Upper lobe of left lung (tissue), 6 donors: ENCODE data around the gene RASD2. TPM values are rescaled to one million over a fixed set of nuclear protein-coding genes. Genes with fewer than 3 reads are reported as not detected.

Source experiments
- ATAC-seq, 2 donors: fragments of 200-7000 bp; cut with Tn5 transposase; one replicate each; pipeline ENCODE4 v1.9.1; 2022; ENCODE audit warnings: mild to moderate bottlenecking in 2 of 2, moderate library complexity in 2 of 2; ENCODE audit not compliant: low FRiP score in 2 of 2
- DNase-seq, 2 donors: peaks; one replicate each; pipeline ENCODE4 v3.0.0-alpha.2; 2019 to 2020
- H3K27ac ChIP-seq, 4 donors: fragments of 200-600 bp; sonication (generic); one replicate each; pipeline ENCODE4 v1.5.1; 2016 to 2019
- H3K27me3 ChIP-seq, 4 donors: fragments of 200-600 bp; sonication (generic); one replicate each; pipeline ENCODE4 v1.5.1; 2017 to 2019
- H3K36me3 ChIP-seq, 4 donors: fragments of 200-600 bp; sonication (generic); one replicate each; pipeline ENCODE4 v1.5.1; 2016 to 2019
- H3K4me1 ChIP-seq, 4 donors: fragments of 200-600 bp; sonication (generic); one replicate each; pipeline ENCODE4 v1.5.1; 2018 to 2019
- H3K4me3 ChIP-seq, 4 donors: fragments of 200-600 bp; sonication (generic); one replicate each; pipeline ENCODE4 v1.5.1; 2017 to 2019; ENCODE audit warnings: mild to moderate bottlenecking in 2 of 4, moderate library complexity in 1 of 4
- H3K9me3 ChIP-seq, 4 donors: fragments of 200-600 bp; sonication (generic); one replicate each; pipeline ENCODE4 v1.5.1; 2018 to 2019
- EP300 ChIP-seq, 4 donors: sonication (generic); formaldehyde crosslinking; IDR thresholded peaks; one replicate each; pipeline ENCODE4 v1.5.1; 2017; ENCODE audit warnings: antibody characterized with exemption in 4 of 4, control low read depth in 2 of 4
- POLR2A ChIP-seq, 4 donors: fragments of 450-650 bp; IDR thresholded peaks; one replicate each; pipeline ENCODE4 v1.5.1; 2016 to 2017; ENCODE audit warnings: antibody characterized with exemption in 4 of 4, mild to moderate bottlenecking in 2 of 4
- POLR2AphosphoS5 ChIP-seq, 2 donors: sonication (generic); formaldehyde crosslinking; IDR thresholded peaks; one replicate each; pipeline ENCODE4 v1.5.1; 2017; ENCODE audit warnings: antibody characterized with exemption in 2 of 2
- WGBS, 2 donors: methylation state at CpG; one replicate each; pipeline ENCODE4 v1.1.5; 2017 to 2018; 5-methylcytosine and 5-hydroxymethylcytosine counted together
- total RNA-seq, 6 donors: library from RNA; depleted of rRNA in 4 of 6; stranded (reverse); fragments of >200 nt in 4 of 6; gene quantifications; one replicate each; pipeline versions ENCODE4 v1.1.0 to v1.2.1, GENCODE V29; 2016 to 2021
- TF ChIP-seq, protein P1 (sequence below), 6 experiments: fragments of 450-650 bp in 4 of 6; fragments of 200-600 bp in 2 of 6; sonication (generic) in 2 of 6; IDR thresholded peaks; one replicate each; pipeline ENCODE4 v1.5.1; 2016 to 2019; ENCODE audit warnings: antibody characterized with exemption in 6 of 6
- donor health status: DM: no; HTN: no; CAD: no; lungs with moderate emphysema.
- donor health status: DM: no; HTN: yes; CAD: no; lungs with severe emphysema.

The RASD2 gene
- total RNA-seq, 6 donors from 2014 or later = 0.49 to 4.2 (median 1.7) TPM

DNA sequence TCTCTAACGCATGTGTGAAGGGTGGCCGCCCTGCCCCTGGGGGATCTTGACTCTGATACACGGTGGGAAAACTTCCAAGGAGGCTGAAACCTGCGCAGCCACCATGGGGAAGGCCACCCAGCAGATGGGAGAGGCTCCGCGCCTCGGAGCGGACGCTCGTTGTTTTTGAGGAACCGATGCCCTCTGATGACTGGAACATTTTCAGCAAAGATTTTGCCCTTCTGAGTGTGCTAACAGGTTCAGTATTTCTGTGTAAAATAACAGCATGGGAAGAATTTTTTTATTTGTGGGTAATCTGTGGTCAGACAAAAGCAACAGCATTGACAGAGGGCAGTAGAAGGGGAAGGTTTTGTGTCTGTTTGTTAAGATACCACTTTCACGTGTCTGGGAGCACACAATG is 59.8 kb downstream of the RASD2 start:
- peaks cover 0 to 9% (median 4%) of the 10 kb centered on the region in 4 donors for H3K4me1 ChIP-seq
- H3K36me3 ChIP-seq = no peaks in the 10 kb centered on the region
- H3K27ac ChIP-seq = no peak overlapping the region
- ATAC-seq = peak in 1 of 2 donors; percentile 50
- H3K4me3 ChIP-seq = no peak overlapping the region
- TF ChIP-seq EP300 (IDR thresholded peaks at IDR 0.05) (no peak), POLR2AphosphoS5 (IDR thresholded peaks at IDR 0.05) (no peak), POLR2A (IDR thresholded peaks at IDR 0.05) (no peak)
- TF ChIP-seq, protein P1, sequence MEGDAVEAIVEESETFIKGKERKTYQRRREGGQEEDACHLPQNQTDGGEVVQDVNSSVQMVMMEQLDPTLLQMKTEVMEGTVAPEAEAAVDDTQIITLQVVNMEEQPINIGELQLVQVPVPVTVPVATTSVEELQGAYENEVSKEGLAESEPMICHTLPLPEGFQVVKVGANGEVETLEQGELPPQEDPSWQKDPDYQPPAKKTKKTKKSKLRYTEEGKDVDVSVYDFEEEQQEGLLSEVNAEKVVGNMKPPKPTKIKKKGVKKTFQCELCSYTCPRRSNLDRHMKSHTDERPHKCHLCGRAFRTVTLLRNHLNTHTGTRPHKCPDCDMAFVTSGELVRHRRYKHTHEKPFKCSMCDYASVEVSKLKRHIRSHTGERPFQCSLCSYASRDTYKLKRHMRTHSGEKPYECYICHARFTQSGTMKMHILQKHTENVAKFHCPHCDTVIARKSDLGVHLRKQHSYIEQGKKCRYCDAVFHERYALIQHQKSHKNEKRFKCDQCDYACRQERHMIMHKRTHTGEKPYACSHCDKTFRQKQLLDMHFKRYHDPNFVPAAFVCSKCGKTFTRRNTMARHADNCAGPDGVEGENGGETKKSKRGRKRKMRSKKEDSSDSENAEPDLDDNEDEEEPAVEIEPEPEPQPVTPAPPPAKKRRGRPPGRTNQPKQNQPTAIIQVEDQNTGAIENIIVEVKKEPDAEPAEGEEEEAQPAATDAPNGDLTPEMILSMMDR (IDR thresholded peaks at IDR 0.05) = no peak
- 70 to 76% methylated on average over 8 to 12 of the region's 12 CpGs for WGBS, 2 donors
- DNase-seq = no peak
- H3K27me3 ChIP-seq = no peaks in the 10 kb centered on the region
- H3K9me3 ChIP-seq = no peaks in the 10 kb centered on the region

GRCh38 chr22:35601013-35601580 is 60.5 kb downstream of the RASD2 start:
- WGBS, 2 donors = 92 to 97% methylated on average over 5 of the region's 5 CpGs
- H3K4me1 ChIP-seq = peaks cover 0 to 9% (median 4%) of the 10 kb centered on the region in 4 donors
- TF ChIP-seq EP300 (IDR thresholded peaks at IDR 0.05) = no peak
- TF ChIP-seq POLR2A (IDR thresholded peaks at IDR 0.05) = no peak
- TF ChIP-seq POLR2AphosphoS5 (IDR thresholded peaks at IDR 0.05) = no peak
- TF ChIP-seq, protein P1 (IDR thresholded peaks at IDR 0.05) = no peak
- no peaks in the 10 kb centered on the region for H3K9me3 ChIP-seq
- no peaks in the 10 kb centered on the region for H3K27me3 ChIP-seq
- no peak overlapping the region for H3K4me3 ChIP-seq
- no peaks in the 10 kb centered on the region for H3K36me3 ChIP-seq
- H3K27ac ChIP-seq = no peak overlapping the region
- DNase-seq (no peak), ATAC-seq (no peak)

GRCh38 chr22:35601743-35602615 is 61.3 kb downstream of the RASD2 start:
- no peak overlapping the region for H3K27ac ChIP-seq
- H3K27me3 ChIP-seq = no peaks in the 10 kb centered on the region
- no peak overlapping the region for H3K4me3 ChIP-seq
- TF ChIP-seq POLR2A (IDR thresholded peaks at IDR 0.05) (no peak), POLR2AphosphoS5 (IDR thresholded peaks at IDR 0.05) (no peak), EP300 (IDR thresholded peaks at IDR 0.05) (no peak)
- TF ChIP-seq, protein P1 (IDR thresholded peaks at IDR 0.05) = no peak
- no peaks in the 10 kb centered on the region for H3K9me3 ChIP-seq
- peaks cover 0 to 9% (median 4%) of the 10 kb centered on the region in 4 donors for H3K4me1 ChIP-seq
- H3K36me3 ChIP-seq = no peaks in the 10 kb centered on the region
- 53 to 61% methylated on average over 9 of the region's 9 CpGs for WGBS, 2 donors
- DNase-seq (peak in 1 of 2 donors; percentile 70), ATAC-seq (peak; percentile 63 to 81)

Other genes with a start within 250 kb of the RASD2 start
- 100 to 1,000 TPM in 2 of 6 donors, 10 to 100 TPM in 4; 79.2 to 194 (median 94.6) TPM for gene TOM1, start 240.9 kb upstream of the RASD2 start, total RNA-seq
- 100 to 1,000 TPM in 1 of 6 donors, 10 to 100 TPM in 5; 22.0 to 306 (median 77.9) TPM for gene HMOX1, start 159.7 kb upstream of the RASD2 start, total RNA-seq
- gene MCM5, start 140.7 kb upstream of the RASD2 start, total RNA-seq = 10 to 100 TPM in 5 of 6 donors, 1 to 10 TPM in 1; 9.8 to 34.4 (median 20.2) TPM
- 1 to 10 TPM in 1 of 6 donors, under 1 TPM in 2, not detected in 3; 0.46 to 1.1 (median 0.98) TPM for gene MB, start 76.5 kb downstream of the RASD2 start, total RNA-seq
- 10 to 100 TPM; 27.6 to 54.4 (median 30.8) TPM for gene APOL6, start 107.6 kb downstream of the RASD2 start, total RNA-seq
- not detected for gene APOL5, start 177.0 kb downstream of the RASD2 start, total RNA-seq